ENCODE results near the gene UFD1.
"Not testable (repeated sequence)": the region's sequence is repeated elsewhere in the genome, so short reads cannot be mapped to it uniquely, and the experiment has no call there.

Gene UFD1

GRCh38 chr22:19448076-19448607 is 30.9 kb downstream of the UFD1 start:
- peak; percentile 70 for DNase-seq

GRCh38 chr22:19447330-19448075 is 31.5 kb downstream of the UFD1 start, which contains the start of gene C22orf39:
TSS of gene C22orf39 (minus strand) at chr22:19447711. CDS start at chr22:19447688, 23 bp downstream.
- DNase-seq, result peak; percentile 92

GRCh38 chr22:19446603-19447329 is 32.2 kb downstream of the UFD1 start:
- no peak for DNase-seq

GRCh38 chr22:19445279-19445982 is 33.6 kb downstream of the UFD1 start:
- DNase-seq, result not testable (repeated sequence)

- no peak for DNase-seq
These were observed 35.3 kb downstream of the UFD1 start for GRCh38 chr22:19443544-19444211.

GRCh38 chr22:19442166-19442565 is 36.8 kb downstream of the UFD1 start:
- no peak for DNase-seq

- DNase-seq, result no peak
These were observed 38.4 kb downstream of the UFD1 start for GRCh38 chr22:19440411-19441195.

GRCh38 chr22:19438298-19438697 is 40.7 kb downstream of the UFD1 start:
- DNase-seq, result no peak

GRCh38 chr22:19436444-19437161 is 42.4 kb downstream of the UFD1 start:
- not testable (repeated sequence) for DNase-seq

- no peak for DNase-seq
These were observed 44.0 kb downstream of the UFD1 start for GRCh38 chr22:19434829-19435580.

GRCh38 chr22:19434401-19434800 is 44.6 kb downstream of the UFD1 start:
- DNase-seq, result no peak

- peak; percentile 96 for DNase-seq
These were observed 46.7 kb downstream of the UFD1 start, which contains the start of gene MRPL40 for GRCh38 chr22:19432133-19432851. TSS of gene MRPL40 (plus strand) at chr22:19432545. CDS start at chr22:19432555, 10 bp downstream.

GRCh38 chr22:19431649-19432132 is 47.3 kb downstream of the UFD1 start, which contains the start of gene HIRA:
TSS of gene HIRA (minus strand) at chr22:19431733. CDS start at chr22:19431476, 257 bp downstream.
- DNase-seq, result peak; percentile 78

GRCh38 chr22:19430890-19431541 is 48.0 kb downstream of the UFD1 start:
- peak; percentile 40 for DNase-seq

GRCh38 chr22:19429950-19430889 is 48.8 kb downstream of the UFD1 start:
- peak; percentile 69 for DNase-seq

GRCh38 chr22:19424186-19424500 is 54.9 kb downstream of the UFD1 start:
- no peak for DNase-seq

Data from fibroblast of skin of scalp (primary cell).